Measurements from ENCODE around the gene ZFYVE21. TPM values are rescaled to one million over a fixed set of nuclear protein-coding genes. Genes with fewer than 3 reads are reported as not detected.

Gene ZFYVE21
- total RNA-seq, 1 experiment from 2014 or later: 47.2 TPM

DNA sequence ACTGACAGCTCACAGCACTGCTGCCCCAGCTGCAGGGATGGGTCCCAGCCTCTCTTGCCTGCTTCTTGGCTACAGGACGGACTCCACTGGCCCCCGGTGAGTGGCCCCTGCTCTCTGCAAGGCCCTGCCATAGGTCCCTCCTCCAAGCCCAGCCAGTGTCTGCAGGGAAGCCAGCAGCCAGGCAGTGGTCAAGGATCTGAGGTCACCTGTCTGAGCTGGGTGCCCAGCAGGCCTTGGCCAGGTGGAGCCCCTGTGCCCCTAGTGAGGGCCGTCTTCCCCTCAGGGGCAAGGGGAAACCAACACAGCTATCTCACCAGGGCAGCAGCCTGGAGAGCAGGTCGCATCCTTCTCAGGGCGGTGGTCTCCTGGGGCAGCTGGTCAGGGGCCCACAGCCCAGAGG is 13.5 kb upstream of the ZFYVE21 start:
- TF ChIP-seq, protein P1, sequence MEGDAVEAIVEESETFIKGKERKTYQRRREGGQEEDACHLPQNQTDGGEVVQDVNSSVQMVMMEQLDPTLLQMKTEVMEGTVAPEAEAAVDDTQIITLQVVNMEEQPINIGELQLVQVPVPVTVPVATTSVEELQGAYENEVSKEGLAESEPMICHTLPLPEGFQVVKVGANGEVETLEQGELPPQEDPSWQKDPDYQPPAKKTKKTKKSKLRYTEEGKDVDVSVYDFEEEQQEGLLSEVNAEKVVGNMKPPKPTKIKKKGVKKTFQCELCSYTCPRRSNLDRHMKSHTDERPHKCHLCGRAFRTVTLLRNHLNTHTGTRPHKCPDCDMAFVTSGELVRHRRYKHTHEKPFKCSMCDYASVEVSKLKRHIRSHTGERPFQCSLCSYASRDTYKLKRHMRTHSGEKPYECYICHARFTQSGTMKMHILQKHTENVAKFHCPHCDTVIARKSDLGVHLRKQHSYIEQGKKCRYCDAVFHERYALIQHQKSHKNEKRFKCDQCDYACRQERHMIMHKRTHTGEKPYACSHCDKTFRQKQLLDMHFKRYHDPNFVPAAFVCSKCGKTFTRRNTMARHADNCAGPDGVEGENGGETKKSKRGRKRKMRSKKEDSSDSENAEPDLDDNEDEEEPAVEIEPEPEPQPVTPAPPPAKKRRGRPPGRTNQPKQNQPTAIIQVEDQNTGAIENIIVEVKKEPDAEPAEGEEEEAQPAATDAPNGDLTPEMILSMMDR (conservative IDR thresholded peaks at IDR 0.05; ENCODE audit: low read depth, low read length): no peak
- no peak for TF ChIP-seq EZH2 (IDR thresholded peaks at IDR 0.05; ENCODE audit: low read length, unreplicated experiment)
- TF ChIP-seq EZH2phosphoT487 (IDR thresholded peaks at IDR 0.05; ENCODE audit: borderline replicate concordance, low read length): no peak
- BruUV-seq (replicated peaks): no TSS peak
- ChIA-PET CTCF (no interaction called here), POLR2A (ENCODE audit: unreplicated experiment) (no interaction called here)
- intact Hi-C loops (cut with micrococcal nuclease): no loop called here
- Histone ChIP-seq H3K4me2 (ENCODE audit: low read length) (no peak overlapping the region), H3K27me3 (ENCODE audit: low read length) (no peaks in the 10 kb centered on the region), H3K4me1 (ENCODE audit: insufficient read depth, low read length) (no peaks in the 10 kb centered on the region), H2AFZ (ENCODE audit: low read length) (no peak overlapping the region), H4K20me1 (ENCODE audit: low read length) (peaks cover 5% of the 10 kb centered on the region; the same call in 1 of the 2 replicates), H3K9me2 (replicated peaks; ENCODE audit: low read length) (no peaks in the 10 kb centered on the region), H3K27ac (ENCODE audit: low read length) (no peak overlapping the region), H3K79me2 (ENCODE audit: low read length) (no peaks in the 10 kb centered on the region), H3K4me3 (ENCODE audit: low read length) (no peak overlapping the region), H3K36me3 (ENCODE audit: low read depth, low read length) (peaks cover 27% of the 10 kb centered on the region; the same call in 1 of the 2 replicates), H3K9me3 (ENCODE audit: low read length) (no peaks in the 10 kb centered on the region), H3F3A (ENCODE audit: low read length, unreplicated experiment) (peaks cover 6% of the 10 kb centered on the region), H3K9ac (ENCODE audit: low read length) (no peak overlapping the region)
- no peak for DNase-seq
- no peak for ATAC-seq

DNA sequence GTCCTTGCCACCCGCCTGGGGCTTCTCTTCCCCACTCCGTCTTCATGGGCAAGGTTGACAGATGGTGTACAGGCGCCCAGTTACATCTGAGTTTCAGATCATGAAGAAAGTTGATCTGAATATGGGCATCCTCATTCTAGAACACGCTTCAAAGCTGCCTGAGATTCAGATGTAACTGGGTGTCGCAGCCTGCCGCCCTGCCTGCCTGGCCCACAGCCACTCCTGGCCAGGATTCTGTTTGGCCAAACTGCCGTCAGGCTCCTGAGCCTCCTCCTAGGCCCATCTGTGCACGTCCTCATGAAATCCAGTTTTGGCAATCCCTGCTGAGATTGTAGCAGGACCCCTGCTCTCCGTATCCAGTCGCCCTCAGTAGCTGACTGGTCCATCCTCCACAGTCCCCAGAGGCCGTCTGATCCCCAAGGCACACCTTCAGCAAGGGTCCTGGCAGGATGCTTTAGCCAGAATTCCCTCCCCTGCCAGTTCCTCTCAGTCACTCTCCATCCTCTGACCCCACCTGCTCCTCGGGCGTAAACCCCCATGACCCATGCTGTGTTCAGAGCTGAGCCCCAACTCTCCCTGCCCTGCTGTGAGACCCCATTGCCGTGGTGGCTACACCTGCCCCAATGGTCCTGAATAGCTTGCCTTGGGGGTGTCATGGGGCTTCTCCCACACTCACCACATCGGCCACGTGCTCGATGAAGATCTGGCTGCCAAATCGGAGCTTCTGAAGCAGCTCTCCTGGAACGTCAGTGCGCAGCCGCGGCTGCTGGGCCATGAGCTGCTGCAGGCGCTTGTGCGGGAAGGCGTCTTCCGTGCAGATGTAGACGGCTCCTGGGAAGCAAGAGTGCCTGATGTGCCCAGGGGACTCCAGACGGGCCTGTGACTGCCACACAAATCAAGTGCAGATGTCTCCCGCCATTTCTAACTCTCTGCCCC is 12.8 kb upstream of the ZFYVE21 start:
- peaks cover 3% of the 10 kb centered on the region for H3F3A ChIP-seq (ENCODE audit: low read length, unreplicated experiment)
- H3K79me2 ChIP-seq (ENCODE audit: low read length): no peaks in the 10 kb centered on the region
- no peaks in the 10 kb centered on the region for H3K9me2 ChIP-seq (replicated peaks; ENCODE audit: low read length)
- H3K9ac ChIP-seq (ENCODE audit: low read length): no peak overlapping the region
- peaks cover 24% of the 10 kb centered on the region; the same call in 1 of the 2 replicates for H3K36me3 ChIP-seq (ENCODE audit: low read depth, low read length)
- no peak overlapping the region for H3K27ac ChIP-seq (ENCODE audit: low read length)
- H3K4me2 ChIP-seq (ENCODE audit: low read length): no peak overlapping the region
- no peaks in the 10 kb centered on the region for H3K27me3 ChIP-seq (ENCODE audit: low read length)
- no peak overlapping the region for H2AFZ ChIP-seq (ENCODE audit: low read length)
- no peak for TF ChIP-seq EZH2 (IDR thresholded peaks at IDR 0.05; ENCODE audit: low read length, unreplicated experiment)
- TF ChIP-seq, protein P1 (conservative IDR thresholded peaks at IDR 0.05; ENCODE audit: low read depth, low read length): no peak
- TF ChIP-seq EZH2phosphoT487 (IDR thresholded peaks at IDR 0.05; ENCODE audit: borderline replicate concordance, low read length): no peak
- ChIA-PET POLR2A (ENCODE audit: unreplicated experiment) (no interaction called here), CTCF (no interaction called here)
- DNase-seq: no peak
- intact Hi-C loops (cut with micrococcal nuclease): no loop called here
- BruUV-seq (replicated peaks): no TSS peak
- H4K20me1 ChIP-seq (ENCODE audit: low read length): no peaks in the 10 kb centered on the region
- no peak for ATAC-seq
- H3K9me3 ChIP-seq (ENCODE audit: low read length): no peaks in the 10 kb centered on the region
- H3K4me3 ChIP-seq (ENCODE audit: low read length): no peak overlapping the region
- no peaks in the 10 kb centered on the region for H3K4me1 ChIP-seq (ENCODE audit: insufficient read depth, low read length)

All from PC-3 (cell line).